ENCODE data around the gene FGFBP3. TPM values are rescaled to one million over a fixed set of nuclear protein-coding genes. Genes with fewer than 3 reads are reported as not detected.

Gene FGFBP3
- total RNA-seq, 1 donor, result 0.72 TPM

DNA sequence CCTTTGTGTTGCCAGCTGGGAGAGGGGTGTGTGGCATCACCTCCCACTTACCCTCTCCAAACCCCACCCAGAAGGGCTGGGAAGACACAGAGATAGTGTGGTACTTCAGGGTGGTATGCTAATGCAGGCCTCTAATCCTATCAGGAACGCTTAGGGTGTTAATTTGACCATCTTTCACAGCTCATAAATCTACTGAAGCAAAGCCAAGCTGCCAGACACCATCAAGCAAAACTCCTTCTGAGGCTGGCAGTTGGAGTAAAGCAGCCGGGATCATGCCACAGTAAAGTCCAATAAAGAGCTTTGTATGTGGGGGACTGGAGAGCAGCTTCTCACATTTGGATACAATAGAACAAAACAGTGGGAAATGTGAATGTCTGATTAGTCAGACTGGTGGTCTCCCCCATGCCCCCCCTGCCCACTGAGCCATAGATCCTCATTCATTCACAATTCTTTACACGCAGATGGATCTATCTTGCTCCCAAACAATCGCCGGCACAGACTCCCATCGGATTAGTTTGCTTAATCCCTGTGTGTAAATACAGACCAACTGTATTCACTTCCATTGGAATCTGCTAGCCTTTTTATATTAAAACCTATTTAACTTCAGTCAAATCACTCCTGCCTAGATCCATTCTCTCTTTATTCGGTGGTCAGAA lies 29.6 kb downstream of the FGFBP3 start:
- Histone ChIP-seq H4K20me1 (ENCODE audit: insufficient read depth, low read length) (no peaks in the 10 kb centered on the region), H3K27me3 (ENCODE audit: insufficient read depth, low read length) (no peaks in the 10 kb centered on the region), H2AFZ (ENCODE audit: low read length) (peak overlapping the region; percentile 31), H3K4me1 (ENCODE audit: insufficient read depth, low read length) (peaks cover 13% of the 10 kb centered on the region), H3K79me2 (ENCODE audit: insufficient read depth, low read length) (no peaks in the 10 kb centered on the region), H3K27ac (ENCODE audit: low read depth, low read length) (no peak overlapping the region), H3K4me2 (ENCODE audit: insufficient read depth, low read length) (no peak overlapping the region), H3K36me3 (ENCODE audit: insufficient read depth, low read length) (no peaks in the 10 kb centered on the region), H3K9me3 (ENCODE audit: low read depth, low read length) (no peaks in the 10 kb centered on the region), H3K4me3 (ENCODE audit: insufficient read depth, low read length) (no peak overlapping the region)
- no peak for DNase-seq (ENCODE audit: insufficient read length, low spot score, missing footprints)
- TF ChIP-seq, protein P1, sequence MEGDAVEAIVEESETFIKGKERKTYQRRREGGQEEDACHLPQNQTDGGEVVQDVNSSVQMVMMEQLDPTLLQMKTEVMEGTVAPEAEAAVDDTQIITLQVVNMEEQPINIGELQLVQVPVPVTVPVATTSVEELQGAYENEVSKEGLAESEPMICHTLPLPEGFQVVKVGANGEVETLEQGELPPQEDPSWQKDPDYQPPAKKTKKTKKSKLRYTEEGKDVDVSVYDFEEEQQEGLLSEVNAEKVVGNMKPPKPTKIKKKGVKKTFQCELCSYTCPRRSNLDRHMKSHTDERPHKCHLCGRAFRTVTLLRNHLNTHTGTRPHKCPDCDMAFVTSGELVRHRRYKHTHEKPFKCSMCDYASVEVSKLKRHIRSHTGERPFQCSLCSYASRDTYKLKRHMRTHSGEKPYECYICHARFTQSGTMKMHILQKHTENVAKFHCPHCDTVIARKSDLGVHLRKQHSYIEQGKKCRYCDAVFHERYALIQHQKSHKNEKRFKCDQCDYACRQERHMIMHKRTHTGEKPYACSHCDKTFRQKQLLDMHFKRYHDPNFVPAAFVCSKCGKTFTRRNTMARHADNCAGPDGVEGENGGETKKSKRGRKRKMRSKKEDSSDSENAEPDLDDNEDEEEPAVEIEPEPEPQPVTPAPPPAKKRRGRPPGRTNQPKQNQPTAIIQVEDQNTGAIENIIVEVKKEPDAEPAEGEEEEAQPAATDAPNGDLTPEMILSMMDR (IDR thresholded peaks at IDR 0.05; ENCODE audit: extremely low read depth, low read depth, low read length), result no peak

DNA sequence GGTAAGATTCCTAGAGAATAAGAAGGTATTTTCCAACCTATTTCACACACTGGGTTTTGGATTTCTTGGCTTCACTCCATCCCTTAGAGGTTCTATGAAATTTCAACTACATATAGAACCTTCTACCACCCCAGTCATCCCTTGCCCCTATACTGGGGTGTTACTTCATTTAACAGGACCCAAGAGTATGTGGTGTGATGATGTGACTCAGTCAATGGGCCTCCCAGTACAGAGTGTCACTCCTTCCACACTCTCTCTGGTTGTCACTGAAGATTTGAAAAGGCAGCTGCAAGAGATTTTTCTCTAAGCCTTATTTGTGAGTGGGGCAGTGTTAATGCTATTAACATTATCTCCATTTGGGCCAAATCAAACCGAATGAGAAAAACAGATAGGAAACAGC lies 33.5 kb downstream of the FGFBP3 start:
- TF ChIP-seq, protein P1 (IDR thresholded peaks at IDR 0.05; ENCODE audit: extremely low read depth, low read depth, low read length), result no peak

DNA sequence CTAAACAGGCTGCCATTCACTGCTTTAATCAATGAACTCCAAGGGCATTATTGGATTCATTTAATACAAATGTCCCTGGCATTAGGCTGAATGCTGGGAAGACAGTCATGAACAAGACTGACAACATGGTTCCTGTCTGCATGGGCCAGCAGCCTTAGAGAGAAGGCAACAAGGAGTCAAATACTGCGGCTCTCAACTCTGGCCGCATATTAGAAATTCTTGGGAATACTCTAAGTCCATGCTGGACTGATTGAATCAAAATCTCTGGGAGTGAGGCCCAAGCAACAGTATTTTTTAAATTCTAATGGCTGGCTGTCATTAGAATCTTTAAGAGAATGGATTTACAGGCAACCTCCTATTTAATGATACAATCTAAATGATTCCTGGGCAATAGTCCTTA lies 34.1 kb downstream of the FGFBP3 start:
- Histone ChIP-seq H3K4me3 (ENCODE audit: insufficient read depth, low read length) (no peak overlapping the region), H3K36me3 (ENCODE audit: insufficient read depth, low read length) (no peaks in the 10 kb centered on the region), H3K9me3 (ENCODE audit: low read depth, low read length) (no peaks in the 10 kb centered on the region), H4K20me1 (ENCODE audit: insufficient read depth, low read length) (no peaks in the 10 kb centered on the region), H3K79me2 (ENCODE audit: insufficient read depth, low read length) (no peaks in the 10 kb centered on the region), H3K4me1 (ENCODE audit: insufficient read depth, low read length) (no peaks in the 10 kb centered on the region), H3K4me2 (ENCODE audit: insufficient read depth, low read length) (no peak overlapping the region), H2AFZ (ENCODE audit: low read length) (no peak overlapping the region), H3K27me3 (ENCODE audit: insufficient read depth, low read length) (no peaks in the 10 kb centered on the region), H3K27ac (ENCODE audit: low read depth, low read length) (no peak overlapping the region)
- DNase-seq (ENCODE audit: insufficient read length, low spot score, missing footprints), result no peak
- TF ChIP-seq, protein P1 (IDR thresholded peaks at IDR 0.05; ENCODE audit: extremely low read depth, low read depth, low read length), result no peak

More for the DNA sequence above, 33.5 kb downstream of the FGFBP3 start:
- no peak overlapping the region for H3K27ac ChIP-seq (ENCODE audit: low read depth, low read length)
- H2AFZ ChIP-seq (ENCODE audit: low read length), result no peak overlapping the region
- H3K27me3 ChIP-seq (ENCODE audit: insufficient read depth, low read length), result no peaks in the 10 kb centered on the region
- DNase-seq (ENCODE audit: insufficient read length, low spot score, missing footprints), result no peak
- H3K4me1 ChIP-seq (ENCODE audit: insufficient read depth, low read length), result no peaks in the 10 kb centered on the region
- no peaks in the 10 kb centered on the region for H3K9me3 ChIP-seq (ENCODE audit: low read depth, low read length)
- H4K20me1 ChIP-seq (ENCODE audit: insufficient read depth, low read length), result no peaks in the 10 kb centered on the region
- H3K79me2 ChIP-seq (ENCODE audit: insufficient read depth, low read length), result no peaks in the 10 kb centered on the region
- H3K36me3 ChIP-seq (ENCODE audit: insufficient read depth, low read length), result no peaks in the 10 kb centered on the region
- H3K4me3 ChIP-seq (ENCODE audit: insufficient read depth, low read length), result no peak overlapping the region
- no peak overlapping the region for H3K4me2 ChIP-seq (ENCODE audit: insufficient read depth, low read length)

DNA sequence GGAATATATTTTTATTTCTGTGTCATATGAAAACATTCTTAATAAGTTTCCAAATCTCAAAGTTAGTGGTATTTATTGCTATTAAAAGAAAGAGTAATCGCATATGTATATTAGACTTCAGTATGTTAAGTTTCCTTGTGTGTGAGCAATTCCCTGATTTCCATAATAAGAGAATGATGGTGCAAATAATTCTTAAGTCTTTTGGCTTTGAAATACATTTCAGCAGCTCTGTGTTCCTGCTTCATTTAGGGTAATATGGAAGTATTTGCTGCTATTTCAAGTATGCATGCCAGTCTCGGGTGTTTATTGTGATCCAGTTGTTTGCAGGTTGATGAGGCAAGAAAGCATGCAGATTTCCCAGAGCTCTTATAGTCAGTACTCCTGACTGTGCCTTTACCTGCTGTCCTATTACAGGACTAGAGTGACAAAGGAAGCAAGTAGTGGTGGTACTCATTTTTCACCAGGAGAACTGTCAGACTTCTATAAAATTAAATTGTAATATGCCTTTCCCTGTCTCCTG lies 43.7 kb downstream of the FGFBP3 start:
- Histone ChIP-seq H3K27ac (ENCODE audit: low read depth, low read length) (no peak overlapping the region), H3K27me3 (ENCODE audit: insufficient read depth, low read length) (no peaks in the 10 kb centered on the region), H3K79me2 (ENCODE audit: insufficient read depth, low read length) (no peaks in the 10 kb centered on the region), H3K36me3 (ENCODE audit: insufficient read depth, low read length) (peaks cover 16% of the 10 kb centered on the region), H3K4me1 (ENCODE audit: insufficient read depth, low read length) (no peaks in the 10 kb centered on the region), H3K9me3 (ENCODE audit: low read depth, low read length) (no peaks in the 10 kb centered on the region), H2AFZ (ENCODE audit: low read length) (no peak overlapping the region), H4K20me1 (ENCODE audit: insufficient read depth, low read length) (no peaks in the 10 kb centered on the region), H3K4me2 (ENCODE audit: insufficient read depth, low read length) (no peak overlapping the region), H3K4me3 (ENCODE audit: insufficient read depth, low read length) (no peak overlapping the region)
- DNase-seq (ENCODE audit: insufficient read length, low spot score, missing footprints), result no peak
- TF ChIP-seq, protein P1 (IDR thresholded peaks at IDR 0.05; ENCODE audit: extremely low read depth, low read depth, low read length), result no peak
